HEK293T (cell line): ENCODE measurements around the gene PCDHGA7.

Experiments used
- ARNT ChIP-seq: fragments of 450-650 bp; IDR thresholded peaks from 2 replicates; pipeline ENCODE4 v1.6.1; 2017; ENCODE audit warnings: mild to moderate bottlenecking
- BHLHE40 ChIP-seq: fragments of 450-650 bp; IDR thresholded peaks from 2 replicates; pipeline ENCODE4 v1.6.1; 2016; ENCODE audit warnings: mild to moderate bottlenecking, moderate library complexity, borderline replicate concordance
- CTBP1 ChIP-seq: fragments of 450-650 bp; IDR thresholded peaks from 2 replicates; pipeline ENCODE4 v1.6.1; 2016; ENCODE audit warnings: borderline replicate concordance
- ELF4 ChIP-seq: fragments of 450-650 bp; IDR thresholded peaks from 2 replicates; pipeline ENCODE4 v1.6.1; 2017; ENCODE audit warnings: antibody characterized with exemption
- FOXA1 ChIP-seq: fragments of 450-650 bp; IDR thresholded peaks from 2 replicates; pipeline ENCODE4 v1.6.1; 2016; ENCODE audit warnings: mild to moderate bottlenecking
- FOXK2 ChIP-seq: fragments of 450-650 bp; IDR thresholded peaks from 2 replicates; pipeline ENCODE4 v1.6.1; 2016; ENCODE audit warnings: mild to moderate bottlenecking
- NFRKB ChIP-seq: fragments of 450-650 bp; IDR thresholded peaks from 2 replicates; pipeline ENCODE4 v1.6.1; 2016; ENCODE audit warnings: mild to moderate bottlenecking, moderate library complexity
- PKNOX1 ChIP-seq: fragments of 450-650 bp; IDR thresholded peaks from 2 replicates; pipeline ENCODE4 v1.6.1; 2016
- SP1 ChIP-seq: fragments of 450-650 bp; IDR thresholded peaks from 2 replicates; pipeline ENCODE4 v1.6.1; 2017
- SUZ12 ChIP-seq: fragments of 450-650 bp; IDR thresholded peaks from 2 replicates; pipeline ENCODE4 v1.6.1; 2016; ENCODE audit warnings: mild to moderate bottlenecking
- TARDBP ChIP-seq: fragments of 450-650 bp; IDR thresholded peaks from 2 replicates; pipeline ENCODE4 v1.6.1; 2016

GRCh38 chr5:141392429-141393198 is 10.1 kb downstream of the PCDHGA7 start, which contains the start of gene PCDHGA8:
- TF ChIP-seq ELF4, result no peak
- TF ChIP-seq SUZ12, result no peak
- TF ChIP-seq PKNOX1, result no peak
- TF ChIP-seq CTBP1, result no peak
- TF ChIP-seq ARNT, result no peak
- no peak for TF ChIP-seq BHLHE40
- no peak for TF ChIP-seq TARDBP
- no peak for TF ChIP-seq SP1
- no peak for TF ChIP-seq FOXA1
- TF ChIP-seq NFRKB, result no peak
- no peak for TF ChIP-seq FOXK2
